CD4-positive, alpha-beta T cell treated with Interleukin-15 for 1 hour (primary cell): ENCODE data around the gene SMYD3.
"Not testable (repeated sequence)": the region's sequence is repeated elsewhere in the genome, so short reads cannot be mapped to it uniquely, and the experiment has no call there.

Experiments used
- DNase-seq: peaks from one replicate; pipeline ENCODE4 v3.0.0-alpha.2; 2020

Gene SMYD3

DNA sequence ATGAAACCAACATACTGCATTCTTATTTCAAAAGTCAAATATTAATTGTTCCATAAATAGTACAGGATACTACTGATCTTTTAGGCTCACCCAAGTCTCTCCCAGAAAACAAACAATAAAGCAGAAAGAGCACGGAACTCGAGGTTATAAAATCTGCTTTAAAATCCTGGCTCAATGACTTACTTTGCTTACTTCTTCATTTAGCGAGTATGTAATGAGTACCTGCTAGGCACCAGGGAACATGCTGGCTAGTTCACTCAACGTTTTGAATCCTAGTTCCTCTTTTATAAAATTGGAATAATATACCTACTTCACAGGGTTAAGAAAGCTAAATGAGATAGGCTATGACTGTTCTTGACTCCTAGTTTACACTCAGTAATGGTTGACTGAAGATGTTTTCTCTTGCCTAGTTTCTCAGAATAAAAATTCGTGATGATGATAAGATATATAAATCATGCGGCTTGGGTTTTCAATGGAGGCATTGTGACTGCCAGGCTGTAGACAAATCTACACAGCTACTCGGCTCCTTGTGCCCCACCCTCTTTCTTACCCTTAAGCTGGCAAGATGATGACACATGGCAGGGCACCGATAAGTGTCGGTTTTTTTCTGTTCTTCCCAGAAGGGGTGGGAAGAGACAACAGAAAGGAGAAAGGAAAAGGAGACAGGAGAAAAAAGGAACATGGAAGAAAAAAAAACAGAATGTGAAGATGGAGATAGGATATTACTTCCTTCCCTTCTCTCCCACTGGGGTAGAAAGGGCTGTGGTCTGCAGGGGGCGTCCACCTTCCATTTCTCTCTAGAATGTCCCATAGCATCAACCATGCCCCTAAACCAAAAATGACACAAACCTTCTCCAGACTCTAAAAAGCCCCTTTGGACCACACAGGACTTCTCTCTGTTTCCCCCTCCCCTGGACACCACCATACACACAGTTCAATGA is 507.1 kb downstream of the SMYD3 start:
- DNase-seq = no peak

DNA sequence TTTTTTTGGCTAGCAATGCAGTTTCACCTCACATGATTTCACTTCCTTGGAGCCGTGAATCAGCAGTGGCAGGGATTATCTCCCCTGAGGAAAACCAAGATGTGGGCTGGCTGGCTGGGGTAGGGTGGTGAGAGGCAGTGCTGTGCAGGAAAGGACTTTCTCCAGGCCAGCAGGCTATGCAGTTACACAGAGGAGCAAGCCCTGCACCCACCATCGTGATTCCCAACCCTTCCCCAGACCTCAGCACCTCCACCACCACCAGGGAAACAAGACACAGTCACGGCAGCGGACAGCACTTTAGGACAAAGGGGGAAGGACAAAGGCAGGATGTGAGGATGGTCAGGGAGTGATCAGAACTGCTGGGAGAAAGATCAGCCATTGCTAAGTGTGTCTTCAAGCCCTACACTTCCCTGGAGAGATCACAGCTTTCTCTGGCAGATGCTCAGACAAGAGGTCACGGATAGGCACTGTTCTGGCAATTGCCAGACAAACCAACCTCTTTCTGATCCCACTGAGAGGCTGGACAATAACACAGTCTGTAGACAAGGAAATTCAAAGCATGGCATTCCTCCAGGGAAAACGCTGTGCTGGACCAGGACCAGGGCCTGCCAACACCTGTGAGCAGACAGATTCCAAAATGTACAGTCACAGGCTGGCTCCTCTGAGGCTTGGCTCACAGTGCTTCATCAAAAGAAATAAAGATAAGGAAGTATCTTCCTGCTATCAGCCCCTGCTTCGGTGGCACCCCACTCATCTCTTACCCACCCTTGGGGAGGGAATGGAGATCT is 509.4 kb downstream of the SMYD3 start:
- no peak for DNase-seq

DNA sequence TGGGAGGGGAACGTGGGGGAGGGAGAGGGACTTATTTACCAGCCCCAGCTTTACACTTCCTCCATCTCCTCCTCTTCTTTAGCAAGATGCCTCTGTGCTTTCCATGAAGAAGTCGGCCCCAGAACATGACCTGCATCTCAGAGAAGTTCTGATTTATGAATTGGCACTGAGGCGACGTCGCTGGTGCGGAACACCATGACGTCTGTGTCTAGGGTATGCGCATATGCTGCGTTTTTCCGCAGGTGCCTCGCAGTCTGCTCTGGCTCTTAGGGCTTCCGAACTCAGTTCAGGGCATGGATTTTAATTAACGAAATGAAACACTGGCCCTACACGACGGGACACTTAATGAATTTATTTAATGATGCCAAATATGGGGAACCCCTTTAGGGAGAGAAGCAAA is 510.3 kb downstream of the SMYD3 start:
- DNase-seq = no peak

DNA sequence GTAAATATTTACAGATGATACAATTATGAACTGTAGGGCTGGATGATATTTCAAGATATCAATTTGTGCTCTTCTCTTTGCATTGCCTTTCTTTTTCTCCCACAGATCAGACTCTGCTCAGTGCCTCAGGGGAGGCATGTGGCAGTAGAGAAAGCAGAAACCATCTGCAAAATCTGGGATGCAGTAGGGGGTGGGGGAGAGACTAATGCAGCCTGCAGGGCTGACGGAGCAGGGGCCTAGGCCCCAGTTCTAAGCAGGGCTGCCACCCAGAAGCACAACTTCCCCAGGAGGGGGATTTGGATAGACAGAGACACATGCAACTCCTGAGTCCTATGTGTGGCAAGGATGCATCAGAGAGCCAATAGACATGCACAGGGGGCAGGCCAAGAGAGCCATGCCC is 511.6 kb downstream of the SMYD3 start:
- no peak for DNase-seq

DNA sequence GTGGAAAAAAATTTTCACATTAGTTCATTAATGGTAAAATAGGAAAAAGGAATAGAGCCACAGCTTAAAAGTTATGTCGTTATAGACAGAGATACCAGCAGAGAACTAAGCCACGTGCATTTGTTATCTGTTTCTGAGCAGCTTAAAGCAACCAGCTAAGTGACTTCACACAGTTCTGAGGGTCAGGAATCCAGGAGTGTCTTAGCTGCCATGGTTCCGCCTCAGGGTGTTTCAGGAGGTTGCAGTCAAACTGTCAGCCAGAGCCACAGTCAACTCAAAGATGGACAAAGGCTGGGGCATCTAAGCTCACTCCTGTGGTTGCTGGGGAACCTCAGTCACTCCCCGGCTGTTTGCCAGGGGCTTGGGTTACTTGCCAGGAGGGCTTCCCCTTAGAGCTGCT is 515.8 kb downstream of the SMYD3 start:
- no peak for DNase-seq

DNA sequence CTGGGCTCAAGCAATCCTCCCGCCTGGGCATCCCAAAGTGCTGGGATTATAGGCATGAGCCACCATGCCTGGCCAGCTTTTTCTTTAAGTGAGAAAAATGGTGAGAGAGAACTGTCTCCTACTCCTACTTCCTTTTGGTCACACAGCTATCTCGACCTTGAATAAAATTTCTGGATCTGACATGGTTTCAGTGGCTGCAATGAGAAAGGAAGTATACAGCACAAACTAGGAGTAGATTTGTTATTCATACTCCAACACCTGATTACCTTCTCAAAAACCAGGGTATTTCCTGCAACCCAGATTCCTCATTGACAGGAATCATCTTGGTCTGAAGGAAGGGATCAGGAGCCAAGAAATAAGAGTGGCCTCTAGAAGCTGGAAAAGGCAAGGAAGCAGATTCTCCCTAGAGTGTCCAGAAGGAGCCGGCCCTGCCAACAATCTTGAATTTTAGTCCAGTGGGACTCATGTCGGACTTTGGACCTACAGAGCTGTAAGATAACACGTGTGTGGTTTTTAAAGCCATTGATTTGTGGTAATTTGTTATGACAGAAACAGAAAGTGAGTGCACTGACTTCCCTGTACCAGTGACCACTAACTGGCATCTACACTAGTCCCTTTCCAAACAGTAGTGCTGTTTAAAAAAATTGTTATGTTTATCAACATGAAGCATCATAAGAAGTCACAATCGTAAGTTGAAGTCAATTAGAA is 516.6 kb downstream of the SMYD3 start:
- DNase-seq = no peak

DNA sequence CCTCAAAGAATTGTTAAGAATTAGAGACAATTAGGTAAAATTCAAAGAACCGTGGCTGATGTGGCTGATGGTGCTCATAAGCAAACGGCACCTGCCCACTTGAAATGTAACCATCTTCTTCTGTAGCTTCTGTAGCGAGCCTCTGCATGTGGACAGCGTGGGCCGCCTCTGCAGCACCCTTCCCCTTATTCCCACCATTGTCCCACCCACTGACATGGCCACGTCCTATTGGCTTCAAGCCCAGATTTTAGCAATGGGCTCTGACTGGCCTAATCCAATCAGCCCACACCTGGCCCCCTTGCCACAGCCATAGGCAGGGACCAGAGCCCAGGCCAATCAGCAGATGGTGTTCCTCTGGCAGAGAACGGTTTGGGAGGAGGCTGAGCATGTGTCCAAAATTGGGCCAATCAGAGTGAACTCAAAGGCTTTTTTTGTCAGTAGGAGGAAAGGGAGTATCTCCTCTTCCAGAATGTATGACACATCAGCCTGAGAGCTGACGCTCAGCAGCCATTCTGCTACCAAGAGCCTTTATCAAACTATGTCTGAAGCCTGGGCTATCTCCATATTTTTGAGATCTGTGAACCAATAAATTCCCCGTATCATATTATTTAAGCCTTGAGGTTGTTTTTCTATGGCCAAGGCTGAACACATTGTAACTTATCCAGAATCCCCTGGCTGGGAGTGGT is 518.5 kb downstream of the SMYD3 start:
- DNase-seq = no peak

DNA sequence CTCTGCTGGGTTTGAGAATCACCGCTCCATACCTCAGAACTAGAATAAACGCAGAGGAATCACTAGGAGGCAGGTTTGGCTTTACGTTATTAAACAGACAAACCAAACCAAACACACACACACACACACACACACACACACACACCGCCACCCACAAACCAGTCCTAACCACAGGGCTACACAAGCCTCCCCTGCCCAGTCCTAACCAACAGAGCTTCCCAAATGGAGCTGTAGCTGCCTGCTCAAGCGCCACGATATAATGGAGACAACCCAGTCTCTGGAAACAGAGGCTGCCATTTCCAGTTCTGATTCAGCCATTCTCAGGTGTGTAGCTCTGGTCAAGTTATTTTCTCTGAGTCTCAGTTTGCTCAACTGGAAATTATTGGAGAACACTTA is 519.1 kb downstream of the SMYD3 start:
- no peak for DNase-seq

DNA sequence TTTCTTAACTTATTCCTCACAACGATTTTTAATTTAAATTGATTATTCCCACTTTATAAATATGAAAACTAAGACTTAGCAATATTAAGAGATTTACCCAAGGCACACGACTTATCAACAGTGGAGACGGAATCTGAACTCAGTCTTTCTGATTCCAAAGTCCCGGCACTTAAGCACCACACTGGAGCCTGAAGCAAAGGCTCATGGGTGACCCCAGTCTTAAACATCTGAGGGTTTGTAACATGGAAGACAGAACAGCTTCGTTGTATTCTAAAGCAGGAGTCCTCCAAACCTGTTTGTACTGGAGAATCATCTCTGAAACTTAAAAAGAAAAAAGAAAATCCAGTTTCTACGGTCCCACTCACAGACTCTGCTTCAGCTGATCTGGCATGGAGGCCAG is 519.5 kb downstream of the SMYD3 start:
- DNase-seq = no peak

DNA sequence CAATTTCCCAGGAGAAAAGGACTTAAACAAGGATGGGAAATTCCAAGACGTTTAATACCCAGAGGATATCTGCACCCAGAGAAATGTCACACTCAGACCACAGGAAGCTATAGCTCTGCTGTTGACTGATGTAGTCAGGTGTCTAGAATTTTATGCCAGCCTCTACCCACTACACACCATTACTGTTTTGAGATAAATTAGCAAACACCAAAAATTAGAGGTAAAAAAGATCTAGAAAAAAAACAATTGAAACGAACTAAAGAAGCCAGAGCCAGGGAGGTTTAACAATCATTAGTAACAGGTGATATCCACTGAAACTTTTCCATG is 519.9 kb downstream of the SMYD3 start:
- no peak for DNase-seq

DNA sequence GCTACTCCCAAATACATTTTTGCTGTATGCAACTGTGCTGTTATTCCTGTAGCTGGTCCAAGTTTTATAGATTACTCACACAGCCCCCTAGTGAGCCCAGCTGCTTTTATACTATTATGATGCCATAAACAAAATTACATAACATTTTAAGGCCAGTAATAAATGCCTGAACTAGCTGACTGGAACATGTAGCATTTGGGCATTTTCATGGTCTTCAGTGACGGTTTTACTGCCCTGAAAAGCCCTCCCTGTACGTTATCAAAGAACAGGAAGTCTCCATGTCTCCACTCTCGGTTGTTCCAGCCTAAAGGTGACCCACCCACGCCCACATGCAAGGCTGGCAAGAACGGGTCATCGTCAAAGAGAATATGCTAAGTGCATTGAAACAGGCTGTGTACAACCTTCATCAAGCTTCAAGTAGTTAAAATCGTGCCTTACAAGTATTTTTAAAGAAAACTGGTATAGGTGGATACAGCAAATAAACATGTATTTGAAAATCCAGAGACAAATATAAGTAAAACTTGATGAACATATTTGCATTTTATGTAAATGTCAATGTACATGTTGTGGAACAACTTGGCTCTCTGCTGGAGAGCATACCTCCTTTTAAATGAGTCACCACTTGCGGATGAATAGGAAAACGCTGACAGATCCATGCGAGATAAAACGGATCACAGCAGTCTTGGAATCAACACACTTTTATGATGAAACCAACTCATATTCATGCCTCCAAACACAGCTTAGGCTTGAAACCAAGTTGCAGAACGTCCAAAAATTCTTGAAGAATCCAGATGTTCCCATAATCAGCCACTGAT is 520.5 kb downstream of the SMYD3 start:
- DNase-seq = no peak

DNA sequence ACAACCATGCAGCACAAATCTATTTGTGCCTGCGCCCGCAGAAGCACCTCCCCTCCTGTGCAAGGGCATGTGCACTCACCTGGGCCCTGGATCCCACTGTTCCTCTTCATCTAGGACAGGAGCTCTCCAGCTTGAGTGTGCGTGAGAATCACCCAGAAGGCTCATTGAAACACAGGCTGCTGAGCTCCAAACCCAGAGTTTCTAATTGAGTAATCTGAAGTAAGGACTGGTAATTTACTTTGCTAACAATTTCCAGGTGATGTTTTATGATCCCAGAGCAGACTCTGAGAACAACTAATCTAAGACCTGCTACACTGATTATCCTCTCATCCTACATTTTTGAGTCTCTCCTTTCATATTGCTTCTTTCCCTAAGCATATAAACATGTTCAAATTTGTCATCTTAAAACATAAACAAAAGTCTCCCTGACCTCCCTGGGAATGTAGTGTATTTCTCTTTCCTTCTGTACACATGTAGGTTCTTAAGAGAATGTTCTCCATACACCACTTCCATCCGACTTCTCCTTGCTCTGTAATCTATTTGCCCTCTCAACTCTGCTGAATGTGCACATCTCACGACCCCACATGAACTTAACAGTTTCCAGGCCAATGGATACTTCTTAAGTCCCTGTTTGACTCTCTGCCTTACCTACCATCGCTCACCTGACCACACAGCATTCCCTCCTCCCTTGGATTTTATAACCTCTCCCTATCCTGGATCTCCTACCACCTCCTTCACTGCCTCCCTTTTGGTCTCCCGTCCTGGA is 522.5 kb downstream of the SMYD3 start:
- DNase-seq = no peak

DNA sequence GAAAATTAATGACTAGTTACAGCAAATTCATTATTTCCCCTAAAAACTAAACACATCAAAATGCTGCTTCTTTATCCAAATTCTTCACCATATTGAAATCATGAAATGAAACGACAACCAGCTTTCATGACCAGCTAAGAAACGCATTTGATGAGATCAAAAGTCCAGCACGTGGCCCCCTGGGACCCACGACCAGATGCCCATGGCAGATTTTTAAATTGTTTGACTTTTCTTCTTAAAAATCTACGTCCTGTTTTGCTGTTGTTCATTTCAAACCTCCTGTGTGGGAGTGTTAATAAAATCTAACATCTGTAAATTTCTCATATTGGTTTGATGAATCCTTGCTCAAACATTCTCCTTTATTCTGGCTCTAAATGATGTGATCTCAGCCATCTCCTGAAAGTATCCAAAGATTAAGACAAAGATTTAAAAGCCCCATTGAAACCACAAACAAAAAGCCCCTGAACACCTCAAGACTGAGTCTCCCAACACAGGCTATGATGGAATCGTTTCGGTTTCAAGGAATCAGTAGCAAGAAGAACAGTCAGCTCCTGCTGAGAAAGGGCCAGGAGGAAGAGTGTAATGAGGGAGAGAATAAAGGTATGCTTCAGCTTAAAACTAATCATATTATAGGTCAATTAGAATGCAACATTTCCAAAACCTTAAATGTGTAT is 523.6 kb downstream of the SMYD3 start:
- no peak for DNase-seq

DNA sequence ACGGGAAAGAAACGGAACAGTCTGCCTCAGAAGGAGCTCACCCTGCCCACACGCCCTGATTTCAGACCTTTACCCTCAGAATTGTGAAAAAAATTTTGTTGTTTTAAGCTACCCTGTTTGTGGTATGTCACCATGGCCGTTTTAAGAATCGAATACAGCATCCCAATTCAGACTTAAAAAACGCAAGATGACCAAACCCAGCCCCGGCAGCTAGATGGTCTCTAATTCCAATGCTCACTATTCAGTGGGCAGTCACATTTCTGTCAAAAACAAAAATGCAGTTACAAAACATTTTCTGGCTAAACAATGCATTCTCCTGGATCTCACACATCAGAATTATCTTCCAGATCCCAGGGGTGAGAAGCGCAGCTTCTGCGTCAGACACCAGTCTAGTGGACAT is 527.5 kb downstream of the SMYD3 start:
- DNase-seq = no peak

DNA sequence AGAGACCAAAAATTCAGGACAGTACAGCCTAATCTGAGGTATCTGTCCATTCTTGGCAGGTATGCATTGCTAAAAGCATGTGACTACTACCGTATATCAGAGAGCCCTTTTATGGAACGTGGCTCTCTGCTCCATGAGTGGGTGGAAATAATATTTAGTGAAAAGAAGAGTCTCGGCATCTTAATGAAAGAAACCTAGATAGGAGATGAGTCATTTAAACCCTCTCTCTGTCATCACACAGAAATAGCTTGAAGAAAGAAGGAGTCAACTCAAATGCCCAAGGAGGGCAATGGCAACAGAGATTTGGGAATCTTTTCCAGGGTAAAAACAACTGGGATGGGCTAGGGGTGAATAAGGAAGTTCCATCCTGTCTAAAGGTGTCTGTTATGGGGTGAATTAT is 528.2 kb downstream of the SMYD3 start:
- DNase-seq = no peak

DNA sequence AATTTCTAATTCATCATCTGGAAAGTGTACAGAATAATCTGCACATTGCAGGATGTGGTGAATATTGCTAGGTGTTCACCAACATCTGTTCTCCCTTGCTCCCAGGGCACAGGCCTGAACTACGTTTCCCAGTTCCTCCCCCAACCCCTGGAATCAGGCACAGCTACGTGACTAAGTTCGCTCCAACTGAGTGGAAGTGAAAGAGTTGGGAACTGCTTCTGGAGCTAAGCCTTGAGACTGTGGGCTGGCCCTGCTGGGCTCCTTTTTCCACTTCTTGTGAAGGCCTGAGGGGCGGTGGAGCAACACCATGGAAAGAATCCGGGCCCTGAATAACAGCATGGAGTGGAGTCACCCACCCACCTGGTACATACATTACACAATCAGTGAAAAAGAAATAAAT is 534.6 kb downstream of the SMYD3 start:
- DNase-seq = no peak

DNA sequence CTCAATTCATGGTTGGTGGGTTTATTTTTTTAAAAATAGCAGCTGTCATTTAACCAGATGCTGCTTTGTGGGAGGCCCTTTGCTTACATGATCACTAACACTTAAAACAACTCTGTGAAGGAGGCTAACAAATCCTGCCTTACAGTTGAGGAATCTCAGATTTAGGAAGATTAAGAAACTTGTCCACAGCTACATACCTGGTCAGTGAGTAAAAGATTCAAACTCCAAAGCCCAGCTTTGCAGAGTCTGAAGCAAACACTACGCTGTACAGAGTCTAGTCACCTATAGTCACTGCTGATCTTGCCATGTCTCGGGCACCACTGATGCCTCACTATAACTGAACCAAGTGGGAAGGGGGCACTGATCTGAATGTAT is 535.4 kb downstream of the SMYD3 start:
- no peak for DNase-seq

DNA sequence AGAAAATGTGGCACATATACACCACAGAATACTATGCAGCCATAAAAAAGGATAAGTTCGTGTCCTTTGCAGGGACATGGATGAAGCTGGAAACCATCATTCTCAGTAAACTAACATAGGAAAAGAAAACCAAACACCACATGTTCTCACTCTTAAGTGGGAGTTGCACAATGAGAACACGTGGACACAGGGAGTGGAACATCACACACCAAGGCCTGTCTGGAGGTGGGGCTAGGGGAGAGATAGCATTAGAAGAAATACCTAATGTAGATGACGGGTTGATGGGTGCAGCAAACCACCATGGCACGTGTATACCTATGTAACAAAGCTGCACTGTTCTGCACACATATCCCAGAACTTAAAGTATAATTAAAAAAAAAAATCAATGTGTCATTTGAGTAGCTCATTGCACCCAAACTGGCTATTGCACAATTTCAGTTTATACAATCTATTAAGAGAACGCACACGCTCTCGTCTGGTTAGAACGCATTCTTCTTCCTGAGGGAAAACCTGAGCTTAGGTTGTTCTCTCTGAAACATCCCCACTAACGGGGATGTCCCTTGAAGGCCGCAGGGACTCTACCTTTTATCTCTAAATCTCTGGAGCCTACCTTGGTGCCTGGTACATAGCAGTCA is 535.9 kb downstream of the SMYD3 start:
- DNase-seq = not testable (repeated sequence)

DNA sequence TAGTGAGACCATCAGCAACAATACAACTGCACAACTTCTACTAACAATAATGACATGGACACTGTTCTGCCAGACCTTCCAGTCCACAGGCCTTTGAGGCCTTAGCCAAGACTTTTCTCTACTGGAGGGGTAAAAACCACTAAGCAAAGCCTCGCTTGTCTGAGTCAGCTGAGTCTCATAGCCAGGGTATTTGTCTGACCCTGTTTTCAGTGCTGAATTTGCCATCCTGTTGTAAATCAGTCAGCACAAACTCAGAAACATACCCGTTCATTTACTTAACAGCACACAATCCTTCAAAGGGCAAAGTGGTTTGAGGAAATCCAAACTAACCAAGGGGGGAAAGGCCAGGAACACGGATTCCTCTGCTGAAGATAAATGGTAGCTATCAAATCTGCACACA is 537.8 kb downstream of the SMYD3 start:
- DNase-seq = no peak

DNA sequence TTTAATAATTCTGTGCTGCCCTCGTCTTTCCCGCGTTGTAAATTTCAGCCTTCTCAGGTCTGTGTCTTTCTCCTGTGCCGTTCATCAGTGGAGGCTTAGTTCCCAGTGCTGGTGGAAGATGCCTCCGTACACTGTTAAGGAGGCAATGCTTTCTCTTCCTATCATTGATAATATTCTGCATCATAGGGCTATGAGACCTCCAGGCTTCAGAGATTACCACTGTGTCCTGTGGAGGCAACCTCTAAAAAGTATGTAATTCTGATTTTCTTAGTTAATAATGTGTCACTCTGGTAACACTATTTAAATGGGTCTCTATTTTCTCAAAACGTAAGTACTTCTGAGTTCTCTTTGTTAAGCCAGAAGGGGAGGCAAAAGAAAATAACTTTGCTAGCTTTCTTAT is 538.3 kb downstream of the SMYD3 start:
- no peak for DNase-seq
